HFF-Myc (cell line): Measurements from ENCODE around the gene TEP1.

Experiments
- DNase-seq: peaks from one replicate; pipeline ENCODE4 v3.0.0-alpha.2; 2011; ENCODE audit warnings: low read depth; ENCODE audit errors: extremely low read depth
- H3K4me3 ChIP-seq: replicated peaks from 2 replicates; pipeline ENCODE4 v1.5.1; 2011; ENCODE audit warnings: low read depth, mild to moderate bottlenecking, control low read depth, low read length
- CTCF ChIP-seq: IDR thresholded peaks from 2 replicates; pipeline ENCODE4 v1.5.1; 2012; ENCODE audit warnings: mild to moderate bottlenecking, low read depth, low read length, control low read depth; ENCODE audit errors: missing control alignments

The TEP1 gene

GRCh38 chr14:20409226-20409625, 4.1 kb downstream of the TEP1 start:
- no peak for TF ChIP-seq CTCF
- no peak for DNase-seq
- H3K4me3 ChIP-seq: no peak overlapping the region

- DNase-seq: no peak
- TF ChIP-seq CTCF: no peak
- no peak overlapping the region for H3K4me3 ChIP-seq
Observed at GRCh38 chr14:20403521-20403920, 9.8 kb downstream of the TEP1 start.

GRCh38 chr14:20400965-20401593, 12.2 kb downstream of the TEP1 start:
- no peak overlapping the region for H3K4me3 ChIP-seq
- DNase-seq: no peak
- no peak for TF ChIP-seq CTCF

- no peak overlapping the region for H3K4me3 ChIP-seq
- no peak for DNase-seq
Observed at GRCh38 chr14:20400589-20400964, 12.7 kb downstream of the TEP1 start.

GRCh38 chr14:20397511-20397910, 15.8 kb downstream of the TEP1 start:
- no peak overlapping the region for H3K4me3 ChIP-seq
- no peak for DNase-seq
- TF ChIP-seq CTCF: no peak

More at GRCh38 chr14:20400589-20400964, 12.7 kb downstream of the TEP1 start:
- no peak for TF ChIP-seq CTCF

- no peak for DNase-seq
- TF ChIP-seq CTCF: no peak
- no peak overlapping the region for H3K4me3 ChIP-seq
Observed at GRCh38 chr14:20391505-20391904, 21.8 kb downstream of the TEP1 start.

GRCh38 chr14:20388159-20388558, 25.1 kb downstream of the TEP1 start:
- no peak overlapping the region for H3K4me3 ChIP-seq
- DNase-seq: no peak
- no peak for TF ChIP-seq CTCF
